Neural cell (in vitro differentiated cells): ENCODE data around the gene DNMT3L. TPM values are rescaled to one million over a fixed set of nuclear protein-coding genes. Genes with fewer than 3 reads are reported as not detected.

Source experiments
- H2AFZ ChIP-seq: fragments of 200-600, 300-800 bp; sonication (generic), shearing (Covaris generic); 2 replicates; pipeline ENCODE4 v1.6.0; 2014; ENCODE audit warnings: low read depth, mild to moderate bottlenecking, antibody characterized with exemption, low read length, moderate library complexity
- H3F3A ChIP-seq: fragments of 200-600 bp; shearing (Covaris generic); 2 replicates; pipeline ENCODE4 v1.6.1; 2016; ENCODE audit warnings: mild to moderate bottlenecking, moderate library complexity, mixed read lengths, antibody characterized with exemption, low read length; ENCODE audit not compliant: insufficient read depth, poor library complexity, severe bottlenecking
- H3K27ac ChIP-seq: fragments of 200-600, 300-800 bp; sonication (generic), shearing (Covaris generic); 2 replicates; pipeline ENCODE4 v1.5.1; 2014; ENCODE audit warnings: mild to moderate bottlenecking, low read length, moderate library complexity
- H3K27me3 ChIP-seq: fragments of 300-800, 200-600 bp; sonication (generic), shearing (Covaris generic); 2 replicates; pipeline ENCODE4 v1.6.0; 2014; ENCODE audit warnings: mild to moderate bottlenecking, low read depth, low read length, moderate library complexity; ENCODE audit not compliant: insufficient read depth
- H3K36me3 ChIP-seq: fragments of 300-800, 200-600 bp; sonication (generic), shearing (Covaris generic); 2 replicates; pipeline ENCODE4 v1.5.1; 2014; ENCODE audit warnings: mild to moderate bottlenecking, antibody characterized with exemption, low read length, moderate library complexity; ENCODE audit not compliant: insufficient read depth
- H3K4me2 ChIP-seq: fragments of 300-800, 200-600 bp; sonication (generic), shearing (Covaris generic); 2 replicates; pipeline ENCODE4 v1.6.0; 2014; ENCODE audit warnings: mild to moderate bottlenecking, low read length
- H3K4me3 ChIP-seq: fragments of 300-800, 200-600 bp; sonication (generic), shearing (Covaris generic); 2 replicates; pipeline ENCODE4 v1.5.1; 2014; ENCODE audit warnings: mild to moderate bottlenecking, low read length, moderate library complexity
- H3K79me2 ChIP-seq: fragments of 200-600 bp; shearing (Covaris generic); replicated peaks from 2 replicates; pipeline ENCODE4 v1.6.0; 2014; ENCODE audit warnings: mild to moderate bottlenecking, low read length, moderate library complexity; ENCODE audit not compliant: insufficient read depth
- H3K9ac ChIP-seq: fragments of 300-800, 200-600 bp; sonication (generic), shearing (Covaris generic); 2 replicates; pipeline ENCODE4 v1.6.1; 2016; ENCODE audit warnings: mild to moderate bottlenecking, low read length, mixed read lengths
- H3K9me2 ChIP-seq: fragments of 200-600 bp; shearing (Covaris generic); 2 replicates; pipeline ENCODE4 v1.6.1; 2016; ENCODE audit warnings: mild to moderate bottlenecking, low read length, mixed read lengths; ENCODE audit not compliant: insufficient read depth
- H3K9me3 ChIP-seq: fragments of 200-600, 300-800 bp; sonication (generic), shearing (Covaris generic); 2 replicates; pipeline ENCODE4 v1.6.1; 2016; ENCODE audit warnings: mild to moderate bottlenecking, mixed run types, low read length, moderate library complexity, mixed read lengths
- H4K20me1 ChIP-seq: fragments of 200-600 bp; shearing (Covaris generic); 2 replicates; pipeline ENCODE4 v1.6.1; 2016; ENCODE audit warnings: mild to moderate bottlenecking, mixed run types; ENCODE audit not compliant: insufficient read depth
- EP300 ChIP-seq: fragments of 450-650 bp; conservative IDR thresholded peaks from 2 replicates; pipeline ENCODE4 v1.6.1; 2014; ENCODE audit warnings: antibody characterized with exemption, mild to moderate bottlenecking, moderate library complexity; ENCODE audit not compliant: poor library complexity, severe bottlenecking
- EZH2 ChIP-seq: fragments of 200-600, 300-800 bp; shearing (Covaris generic), sonication (generic); IDR thresholded peaks from 2 replicates; pipeline ENCODE4 v1.6.1; 2014; ENCODE audit warnings: antibody characterized with exemption, low read length, borderline replicate concordance, mild to moderate bottlenecking; ENCODE audit not compliant: insufficient read depth, poor library complexity, severe bottlenecking
- MXI1 ChIP-seq: fragments of 450-650 bp; conservative IDR thresholded peaks from 2 replicates; pipeline ENCODE4 v1.6.1; 2014; ENCODE audit warnings: antibody characterized with exemption, mild to moderate bottlenecking; ENCODE audit not compliant: poor library complexity, severe bottlenecking
- POLR2AphosphoS5 ChIP-seq: IDR thresholded peaks from 2 replicates; pipeline ENCODE4 v1.6.1; 2012
- RAD21 ChIP-seq: fragments of 450-650 bp; conservative IDR thresholded peaks from 2 replicates; pipeline ENCODE4 v1.6.1; 2014; ENCODE audit warnings: antibody characterized with exemption, mild to moderate bottlenecking, moderate library complexity
- SMC3 ChIP-seq: fragments of 450-650 bp; conservative IDR thresholded peaks from 2 replicates; pipeline ENCODE4 v1.6.1; 2014; ENCODE audit warnings: antibody characterized with exemption, mild to moderate bottlenecking, moderate library complexity; ENCODE audit not compliant: poor library complexity
- TAF1 ChIP-seq: IDR thresholded peaks from 2 replicates; pipeline ENCODE4 v1.6.1; 2012; ENCODE audit warnings: low read depth
- polyA plus RNA-seq: library from polyadenylated mRNA; depleted of rRNA; stranded (reverse); fragments of >200 nt; gene quantifications from 2 replicates; pipeline ENCODE4 v1.2.3, GENCODE V29; 2014
- TF ChIP-seq, protein P1 (sequence below): IDR thresholded peaks from 2 replicates; pipeline ENCODE4 v1.6.1; 2012; ENCODE audit warnings: borderline replicate concordance
- TF ChIP-seq, protein P2 (sequence below): fragments of 450-650 bp; IDR thresholded peaks from 2 replicates; pipeline ENCODE4 v1.5.1; 2014; ENCODE audit warnings: antibody characterized with exemption, mild to moderate bottlenecking, moderate library complexity; ENCODE audit not compliant: poor library complexity, severe bottlenecking

DNMT3L gene
- polyA plus RNA-seq, 1 donor from 2014 or later, result not detected

DNA sequence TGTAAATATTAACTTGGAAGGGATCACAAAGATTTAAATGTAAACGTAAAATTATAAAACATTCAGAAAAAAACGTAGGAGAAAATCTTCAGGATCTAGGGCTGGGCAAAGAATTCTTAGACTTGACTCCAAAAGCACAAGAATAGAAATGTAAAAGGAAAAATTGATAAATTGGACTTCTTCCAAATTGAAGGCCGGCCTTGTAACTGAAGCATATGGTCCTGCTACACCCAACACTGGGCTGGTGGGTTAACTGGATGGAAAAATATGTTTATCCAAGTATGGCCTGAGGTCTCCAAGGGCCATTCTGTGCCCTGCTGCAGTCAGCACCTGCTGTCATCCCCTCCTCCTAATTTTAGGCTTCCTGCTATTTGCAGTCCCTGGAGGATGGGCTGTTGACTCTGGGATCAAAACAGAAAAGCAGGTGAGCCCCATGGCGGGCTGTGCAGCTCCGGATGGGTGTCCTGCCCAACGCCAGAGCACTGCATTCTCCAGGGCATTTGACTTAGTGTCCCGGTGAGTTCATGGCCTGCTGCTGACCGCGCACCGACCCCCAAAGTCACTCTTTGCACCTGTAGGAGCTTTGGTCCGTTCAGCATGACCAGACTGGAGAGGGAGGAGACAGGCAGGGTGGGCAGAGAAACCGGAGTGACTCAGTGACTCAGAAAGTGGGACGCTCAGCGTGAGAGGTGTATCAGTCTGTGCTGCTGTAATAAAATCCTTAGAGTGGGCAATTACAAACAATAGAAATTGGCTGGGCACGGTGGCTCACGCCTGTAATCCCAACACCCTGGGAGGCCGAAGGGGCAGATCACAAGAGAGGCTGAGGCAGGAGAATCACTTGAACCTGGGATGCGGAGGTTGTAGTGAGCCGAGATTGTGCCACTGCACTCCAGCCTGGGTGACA lies 17.9 kb upstream of the DNMT3L start:
- no peaks in the 10 kb centered on the region for H3K9me2 ChIP-seq
- no peak overlapping the region for H3K4me3 ChIP-seq
- no peak overlapping the region for H2AFZ ChIP-seq
- H3F3A ChIP-seq, result no peaks in the 10 kb centered on the region
- no peaks in the 10 kb centered on the region for H4K20me1 ChIP-seq
- H3K36me3 ChIP-seq, result no peaks in the 10 kb centered on the region
- H3K9me3 ChIP-seq, result no peaks in the 10 kb centered on the region
- TF ChIP-seq EP300 (no peak), EZH2 (no peak), SMC3 (no peak), TAF1 (no peak), POLR2AphosphoS5 (no peak), MXI1 (no peak), RAD21 (no peak)
- TF ChIP-seq, protein P1, sequence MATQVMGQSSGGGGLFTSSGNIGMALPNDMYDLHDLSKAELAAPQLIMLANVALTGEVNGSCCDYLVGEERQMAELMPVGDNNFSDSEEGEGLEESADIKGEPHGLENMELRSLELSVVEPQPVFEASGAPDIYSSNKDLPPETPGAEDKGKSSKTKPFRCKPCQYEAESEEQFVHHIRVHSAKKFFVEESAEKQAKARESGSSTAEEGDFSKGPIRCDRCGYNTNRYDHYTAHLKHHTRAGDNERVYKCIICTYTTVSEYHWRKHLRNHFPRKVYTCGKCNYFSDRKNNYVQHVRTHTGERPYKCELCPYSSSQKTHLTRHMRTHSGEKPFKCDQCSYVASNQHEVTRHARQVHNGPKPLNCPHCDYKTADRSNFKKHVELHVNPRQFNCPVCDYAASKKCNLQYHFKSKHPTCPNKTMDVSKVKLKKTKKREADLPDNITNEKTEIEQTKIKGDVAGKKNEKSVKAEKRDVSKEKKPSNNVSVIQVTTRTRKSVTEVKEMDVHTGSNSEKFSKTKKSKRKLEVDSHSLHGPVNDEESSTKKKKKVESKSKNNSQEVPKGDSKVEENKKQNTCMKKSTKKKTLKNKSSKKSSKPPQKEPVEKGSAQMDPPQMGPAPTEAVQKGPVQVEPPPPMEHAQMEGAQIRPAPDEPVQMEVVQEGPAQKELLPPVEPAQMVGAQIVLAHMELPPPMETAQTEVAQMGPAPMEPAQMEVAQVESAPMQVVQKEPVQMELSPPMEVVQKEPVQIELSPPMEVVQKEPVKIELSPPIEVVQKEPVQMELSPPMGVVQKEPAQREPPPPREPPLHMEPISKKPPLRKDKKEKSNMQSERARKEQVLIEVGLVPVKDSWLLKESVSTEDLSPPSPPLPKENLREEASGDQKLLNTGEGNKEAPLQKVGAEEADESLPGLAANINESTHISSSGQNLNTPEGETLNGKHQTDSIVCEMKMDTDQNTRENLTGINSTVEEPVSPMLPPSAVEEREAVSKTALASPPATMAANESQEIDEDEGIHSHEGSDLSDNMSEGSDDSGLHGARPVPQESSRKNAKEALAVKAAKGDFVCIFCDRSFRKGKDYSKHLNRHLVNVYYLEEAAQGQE, result no peak
- TF ChIP-seq, protein P2, sequence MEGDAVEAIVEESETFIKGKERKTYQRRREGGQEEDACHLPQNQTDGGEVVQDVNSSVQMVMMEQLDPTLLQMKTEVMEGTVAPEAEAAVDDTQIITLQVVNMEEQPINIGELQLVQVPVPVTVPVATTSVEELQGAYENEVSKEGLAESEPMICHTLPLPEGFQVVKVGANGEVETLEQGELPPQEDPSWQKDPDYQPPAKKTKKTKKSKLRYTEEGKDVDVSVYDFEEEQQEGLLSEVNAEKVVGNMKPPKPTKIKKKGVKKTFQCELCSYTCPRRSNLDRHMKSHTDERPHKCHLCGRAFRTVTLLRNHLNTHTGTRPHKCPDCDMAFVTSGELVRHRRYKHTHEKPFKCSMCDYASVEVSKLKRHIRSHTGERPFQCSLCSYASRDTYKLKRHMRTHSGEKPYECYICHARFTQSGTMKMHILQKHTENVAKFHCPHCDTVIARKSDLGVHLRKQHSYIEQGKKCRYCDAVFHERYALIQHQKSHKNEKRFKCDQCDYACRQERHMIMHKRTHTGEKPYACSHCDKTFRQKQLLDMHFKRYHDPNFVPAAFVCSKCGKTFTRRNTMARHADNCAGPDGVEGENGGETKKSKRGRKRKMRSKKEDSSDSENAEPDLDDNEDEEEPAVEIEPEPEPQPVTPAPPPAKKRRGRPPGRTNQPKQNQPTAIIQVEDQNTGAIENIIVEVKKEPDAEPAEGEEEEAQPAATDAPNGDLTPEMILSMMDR, result no peak
- H3K79me2 ChIP-seq, result no peaks in the 10 kb centered on the region
- no peaks in the 10 kb centered on the region for H3K27me3 ChIP-seq
- H3K4me2 ChIP-seq, result no peak overlapping the region
- H3K27ac ChIP-seq, result no peak overlapping the region
- no peak overlapping the region for H3K9ac ChIP-seq

DNA sequence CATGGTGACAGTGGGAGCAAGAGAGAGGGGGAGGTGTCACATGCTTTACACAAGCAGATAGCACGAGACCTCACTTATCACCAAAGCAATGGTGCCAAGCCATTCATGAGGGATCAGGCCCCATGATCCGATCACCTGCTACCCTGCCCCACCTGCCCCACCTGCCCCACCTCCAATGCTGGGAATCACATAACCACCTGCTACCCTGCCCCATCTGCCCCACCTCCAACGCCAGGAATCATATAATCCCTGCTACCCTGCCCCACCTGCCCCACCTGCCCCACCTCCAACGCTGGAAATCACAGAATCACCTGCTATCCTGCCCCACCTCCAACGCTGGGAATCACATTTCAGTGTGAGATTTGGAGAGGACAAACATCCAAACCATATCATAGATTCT lies 13.3 kb upstream of the DNMT3L start:
- no peak overlapping the region for H3K4me3 ChIP-seq
- no peak overlapping the region for H3K27ac ChIP-seq
- H4K20me1 ChIP-seq, result no peaks in the 10 kb centered on the region
- H3K9me2 ChIP-seq, result no peaks in the 10 kb centered on the region
- no peaks in the 10 kb centered on the region for H3F3A ChIP-seq
- no peak overlapping the region for H2AFZ ChIP-seq
- H3K27me3 ChIP-seq, result no peaks in the 10 kb centered on the region
- H3K36me3 ChIP-seq, result no peaks in the 10 kb centered on the region
- H3K9me3 ChIP-seq, result no peaks in the 10 kb centered on the region
- H3K4me2 ChIP-seq, result no peak overlapping the region
- H3K9ac ChIP-seq, result no peak overlapping the region
- no peaks in the 10 kb centered on the region for H3K79me2 ChIP-seq
- TF ChIP-seq SMC3 (no peak), EZH2 (no peak)
